MM.1S (cell line): ENCODE results near the gene BPIFA3.
"Not testable (repeated sequence)": the region's sequence is repeated elsewhere in the genome, so short reads cannot be mapped to it uniquely, and the experiment has no call there.

ENCODE experiments used
- DNase-seq: peaks from one replicate; pipeline ENCODE4 v3.0.0-alpha.2; 2015
- H2AFZ ChIP-seq: fragments of 300-600 bp; sonication (generic); 2 replicates; pipeline ENCODE4 v1.6.0; 2016; ENCODE audit warnings: antibody characterized with exemption, low read length
- H3F3A ChIP-seq: fragments of 300-600 bp; sonication (generic); 2 replicates; pipeline ENCODE4 v1.6.1; 2016; ENCODE audit warnings: mild to moderate bottlenecking, antibody characterized with exemption, low read length, moderate library complexity, mixed read lengths; ENCODE audit not compliant: insufficient read depth
- H3K27ac ChIP-seq: fragments of 300-600 bp; sonication (generic); 2 replicates; pipeline ENCODE4 v1.5.1; 2016; ENCODE audit warnings: mild to moderate bottlenecking, low read length
- H3K27me3 ChIP-seq: fragments of 300-600 bp; sonication (generic); replicated peaks from 2 replicates; pipeline ENCODE4 v1.6.0; 2016; ENCODE audit warnings: low read length; ENCODE audit not compliant: insufficient read depth
- H3K36me3 ChIP-seq: fragments of 300-600 bp; sonication (generic); replicated peaks from 2 replicates; pipeline ENCODE4 v1.6.1; 2016; ENCODE audit warnings: mild to moderate bottlenecking, low read length, mixed read lengths; ENCODE audit not compliant: insufficient read depth
- H3K4me1 ChIP-seq: fragments of 300-600 bp; sonication (generic); 2 replicates; pipeline ENCODE4 v1.6.1; 2016; ENCODE audit warnings: low read length, mixed read lengths
- H3K4me2 ChIP-seq: fragments of 300-600 bp; sonication (generic); 2 replicates; pipeline ENCODE4 v1.6.0; 2016; ENCODE audit warnings: low read depth, low read length
- H3K4me3 ChIP-seq: fragments of 300-600 bp; sonication (generic); 2 replicates; pipeline ENCODE4 v1.5.1; 2016; ENCODE audit warnings: low read length, mixed read lengths
- H3K79me2 ChIP-seq: fragments of 300-600 bp; sonication (generic); 2 replicates; pipeline ENCODE4 v1.6.1; 2016; ENCODE audit warnings: mixed run types, low read length, mixed read lengths
- H3K9ac ChIP-seq: fragments of 300-600 bp; sonication (generic); 2 replicates; pipeline ENCODE4 v1.6.1; 2016; ENCODE audit warnings: low read length, mixed read lengths
- H3K9me2 ChIP-seq: fragments of 300-600 bp; sonication (generic); replicated peaks from 2 replicates; pipeline ENCODE4 v1.6.1; 2016; ENCODE audit warnings: mild to moderate bottlenecking, low read length, mixed read lengths; ENCODE audit not compliant: insufficient read depth
- H3K9me3 ChIP-seq: fragments of 300-600 bp; sonication (generic); replicated peaks from 2 replicates; pipeline ENCODE4 v1.6.1; 2016; ENCODE audit warnings: mild to moderate bottlenecking, low read length, mixed read lengths; ENCODE audit not compliant: insufficient read depth
- H4K20me1 ChIP-seq: fragments of 300-600 bp; sonication (generic); 2 replicates; pipeline ENCODE4 v1.6.1; 2016; ENCODE audit warnings: mild to moderate bottlenecking, low read length, moderate library complexity, mixed read lengths; ENCODE audit not compliant: insufficient read depth
- EZH2 ChIP-seq: fragments of 300-600 bp; sonication (generic); optimal IDR thresholded peaks from 2 replicates; pipeline ENCODE3; 2017; ENCODE audit warnings: low read depth, mild to moderate bottlenecking, antibody characterized with exemption, low read length, mixed read lengths
- EZH2phosphoT487 ChIP-seq: fragments of 300-600 bp; sonication (generic); IDR thresholded peaks from 2 replicates; pipeline ENCODE4 v1.6.1; 2018; ENCODE audit warnings: antibody characterized with exemption, low read length
- TF ChIP-seq, protein P1 (sequence below): fragments of 300-600 bp; sonication (generic); IDR thresholded peaks from 2 replicates; pipeline ENCODE4 v1.5.1; 2016; ENCODE audit warnings: antibody characterized with exemption, low read length, mixed read lengths

Gene BPIFA3

DNA sequence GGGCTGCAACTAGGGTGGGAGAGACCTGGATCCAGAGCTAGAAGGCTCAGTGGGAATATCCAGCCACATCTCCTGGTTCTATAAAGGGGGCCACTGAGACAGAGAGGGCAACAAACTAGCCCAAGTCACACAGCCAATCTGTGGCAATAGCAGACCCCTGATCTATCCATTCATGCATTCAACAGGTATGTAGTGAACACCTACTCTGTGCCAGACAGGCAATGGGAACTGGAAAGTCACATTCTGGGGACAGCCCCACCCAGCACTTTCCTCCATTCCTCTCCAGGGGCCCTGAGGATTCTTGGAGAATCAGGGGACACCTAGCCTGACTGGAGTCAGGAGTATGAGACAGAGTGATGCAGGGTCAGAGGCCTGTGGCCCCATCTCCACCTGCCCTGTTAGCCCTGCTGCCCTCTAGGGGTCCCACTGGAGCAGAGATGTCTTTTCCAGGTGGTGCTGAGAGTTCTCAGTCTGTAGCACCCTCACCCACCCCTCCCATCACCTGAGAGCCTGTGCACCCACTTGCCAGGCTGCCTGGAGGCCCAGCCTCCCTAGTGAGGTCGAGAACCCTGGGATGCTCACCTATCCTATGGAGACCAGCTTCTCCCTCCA lies 35.6 kb upstream of the BPIFA3 start:
- H3K9me2 ChIP-seq: no peaks in the 10 kb centered on the region
- H4K20me1 ChIP-seq: no peaks in the 10 kb centered on the region
- H3K9me3 ChIP-seq: no peaks in the 10 kb centered on the region
- no peaks in the 10 kb centered on the region for H3K4me1 ChIP-seq
- H3K79me2 ChIP-seq: no peaks in the 10 kb centered on the region
- H3K9ac ChIP-seq: no peak overlapping the region
- H3F3A ChIP-seq: no peaks in the 10 kb centered on the region
- no peak overlapping the region for H3K4me2 ChIP-seq
- no peak overlapping the region for H3K4me3 ChIP-seq
- no peaks in the 10 kb centered on the region for H3K36me3 ChIP-seq
- TF ChIP-seq EZH2phosphoT487 (no peak), EZH2 (no peak)
- TF ChIP-seq, protein P1, sequence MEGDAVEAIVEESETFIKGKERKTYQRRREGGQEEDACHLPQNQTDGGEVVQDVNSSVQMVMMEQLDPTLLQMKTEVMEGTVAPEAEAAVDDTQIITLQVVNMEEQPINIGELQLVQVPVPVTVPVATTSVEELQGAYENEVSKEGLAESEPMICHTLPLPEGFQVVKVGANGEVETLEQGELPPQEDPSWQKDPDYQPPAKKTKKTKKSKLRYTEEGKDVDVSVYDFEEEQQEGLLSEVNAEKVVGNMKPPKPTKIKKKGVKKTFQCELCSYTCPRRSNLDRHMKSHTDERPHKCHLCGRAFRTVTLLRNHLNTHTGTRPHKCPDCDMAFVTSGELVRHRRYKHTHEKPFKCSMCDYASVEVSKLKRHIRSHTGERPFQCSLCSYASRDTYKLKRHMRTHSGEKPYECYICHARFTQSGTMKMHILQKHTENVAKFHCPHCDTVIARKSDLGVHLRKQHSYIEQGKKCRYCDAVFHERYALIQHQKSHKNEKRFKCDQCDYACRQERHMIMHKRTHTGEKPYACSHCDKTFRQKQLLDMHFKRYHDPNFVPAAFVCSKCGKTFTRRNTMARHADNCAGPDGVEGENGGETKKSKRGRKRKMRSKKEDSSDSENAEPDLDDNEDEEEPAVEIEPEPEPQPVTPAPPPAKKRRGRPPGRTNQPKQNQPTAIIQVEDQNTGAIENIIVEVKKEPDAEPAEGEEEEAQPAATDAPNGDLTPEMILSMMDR: no peak
- DNase-seq: no peak
- no peak overlapping the region for H2AFZ ChIP-seq
- no peak overlapping the region for H3K27ac ChIP-seq
- peaks cover 43% of the 10 kb centered on the region for H3K27me3 ChIP-seq

DNA sequence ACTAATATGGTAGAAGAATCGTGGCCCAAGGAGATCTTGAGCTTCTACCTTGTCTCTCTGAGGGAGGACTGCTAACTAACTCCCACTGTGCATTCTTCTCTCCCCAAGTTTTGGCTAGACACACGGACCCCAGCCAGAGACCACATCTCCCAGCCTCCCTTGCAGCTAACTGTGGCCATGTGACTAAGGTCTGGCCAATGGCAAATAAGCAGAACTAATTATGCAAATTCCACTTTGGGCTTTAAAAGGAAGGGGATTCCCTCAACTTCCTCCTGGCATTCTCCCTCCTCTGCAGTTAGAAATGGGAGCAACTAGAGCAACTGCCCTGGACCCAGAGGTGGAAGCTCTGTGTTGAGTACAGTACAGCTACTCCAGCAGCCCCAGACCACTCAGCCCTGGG lies 33.8 kb upstream of the BPIFA3 start:
- Histone ChIP-seq H2AFZ (no peak overlapping the region), H3K4me3 (no peak overlapping the region)

DNA sequence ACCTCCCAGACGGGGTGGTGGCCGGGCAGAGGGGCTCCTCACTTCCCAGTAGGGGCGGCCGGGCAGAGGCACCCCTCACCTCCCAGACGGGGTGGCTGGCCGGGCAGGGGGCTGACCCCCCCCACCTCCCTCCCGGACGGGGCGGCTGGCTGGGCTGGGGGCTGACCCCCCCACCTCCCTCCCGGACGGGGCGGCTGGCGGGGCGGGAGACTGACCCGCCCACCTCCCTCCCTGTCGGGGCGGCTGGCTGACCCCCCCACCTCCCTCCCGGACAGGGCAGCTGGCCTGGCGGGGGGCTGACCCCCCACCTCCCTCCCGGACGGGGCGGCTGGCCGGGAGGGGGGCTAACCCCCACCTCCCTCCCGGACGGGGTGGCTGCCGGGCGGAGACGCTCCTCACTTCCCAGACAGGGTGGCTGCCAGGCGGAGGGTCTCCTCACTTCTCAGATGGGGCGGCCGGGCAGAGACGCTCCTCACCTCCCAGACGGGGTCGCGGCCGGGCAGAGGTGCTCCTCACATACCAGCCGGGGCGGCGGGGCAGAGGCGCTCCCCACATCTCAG lies 32.0 kb upstream of the BPIFA3 start:
- DNase-seq, H3K36me3 ChIP-seq, H2AFZ ChIP-seq, H3K9ac ChIP-seq, H4K20me1 ChIP-seq, H3K4me2 ChIP-seq, H3K9me3 ChIP-seq, H3K27ac ChIP-seq, H3K4me1 ChIP-seq, H3K4me3 ChIP-seq, H3F3A ChIP-seq, H3K79me2 ChIP-seq, H3K9me2 ChIP-seq: not testable (repeated sequence)
- peaks cover 37% of the 10 kb centered on the region for H3K27me3 ChIP-seq

More for the DNA sequence above, 33.8 kb upstream of the BPIFA3 start:
- no peaks in the 10 kb centered on the region for H3K9me2 ChIP-seq
- no peaks in the 10 kb centered on the region for H3K79me2 ChIP-seq
- H3F3A ChIP-seq: no peaks in the 10 kb centered on the region
- H3K27ac ChIP-seq: no peak overlapping the region
- no peaks in the 10 kb centered on the region for H3K36me3 ChIP-seq
- no peak for DNase-seq
- H3K4me2 ChIP-seq: no peak overlapping the region
- peaks cover 39% of the 10 kb centered on the region for H3K27me3 ChIP-seq
- H3K4me1 ChIP-seq: no peaks in the 10 kb centered on the region
- H3K9ac ChIP-seq: no peak overlapping the region
- H3K9me3 ChIP-seq: no peaks in the 10 kb centered on the region
- TF ChIP-seq EZH2phosphoT487: no peak
- TF ChIP-seq, protein P1: no peak
- TF ChIP-seq EZH2: no peak
- no peaks in the 10 kb centered on the region for H4K20me1 ChIP-seq

DNA sequence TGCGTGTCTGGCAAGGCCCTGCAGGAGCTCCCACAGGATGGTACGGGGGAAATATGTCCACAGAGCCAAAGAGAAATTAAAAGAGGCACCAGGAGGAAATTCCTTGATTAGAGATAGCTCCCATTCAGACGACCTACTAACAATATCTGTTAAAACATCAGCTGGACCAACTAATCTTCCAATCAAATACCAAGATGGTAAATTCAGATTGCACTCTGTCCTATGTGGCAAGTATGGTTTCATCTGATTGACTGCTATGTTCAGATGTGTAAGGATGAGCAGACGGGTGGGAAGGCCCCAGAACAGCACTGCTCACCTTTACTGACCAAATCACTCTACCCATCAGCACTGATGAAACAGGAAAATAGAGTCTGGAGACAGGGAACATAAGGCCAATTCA lies 29.7 kb upstream of the BPIFA3 start:
- Histone ChIP-seq H3F3A (no peaks in the 10 kb centered on the region), H3K9me3 (no peaks in the 10 kb centered on the region), H3K4me2 (no peak overlapping the region), H3K9ac (no peak overlapping the region), H4K20me1 (no peaks in the 10 kb centered on the region), H3K9me2 (no peaks in the 10 kb centered on the region), H3K27me3 (peaks cover 36% of the 10 kb centered on the region), H3K79me2 (no peaks in the 10 kb centered on the region), H3K4me3 (no peak overlapping the region), H2AFZ (no peak overlapping the region), H3K36me3 (no peaks in the 10 kb centered on the region), H3K27ac (no peak overlapping the region), H3K4me1 (no peaks in the 10 kb centered on the region)
- no peak for DNase-seq
- TF ChIP-seq EZH2 (no peak), EZH2phosphoT487 (no peak)
- TF ChIP-seq, protein P1: no peak
